Mesendoderm (in vitro differentiated cells): ENCODE measurements around the gene ATP8B4.

Source experiments
- DNase-seq: peaks from one replicate; pipeline ENCODE4 v3.0.0; 2013
- H2AK5ac ChIP-seq: 2 replicates; pipeline ENCODE4 v1.6.1; 2013; ENCODE audit warnings: low read length, inconsistent platforms
- H2BK120ac ChIP-seq: 2 replicates; pipeline ENCODE4 v1.6.1; 2013; ENCODE audit warnings: low read depth, mild to moderate bottlenecking, low read length, moderate library complexity, mixed read lengths
- H2BK15ac ChIP-seq: replicated peaks from 2 replicates; pipeline ENCODE4 v1.6.1; 2013; ENCODE audit warnings: low read depth, mild to moderate bottlenecking, moderate library complexity
- H2BK5ac ChIP-seq: 2 replicates; pipeline ENCODE4 v1.6.1; 2013; ENCODE audit warnings: low read length, inconsistent platforms
- H3K18ac ChIP-seq: 2 replicates; pipeline ENCODE4 v1.6.1; 2013; ENCODE audit warnings: mild to moderate bottlenecking, low read length, mixed read lengths
- H3K23ac ChIP-seq: one replicate; pipeline ENCODE4 v1.6.1; 2013; ENCODE audit warnings: low read length
- H3K27ac ChIP-seq: 2 replicates; pipeline ENCODE4 v1.5.1; 2013; ENCODE audit warnings: low read depth, mild to moderate bottlenecking, inconsistent platforms, low read length, moderate library complexity
- H3K27me3 ChIP-seq: 2 replicates; pipeline ENCODE4 v1.6.1; 2013; ENCODE audit warnings: low read length, control low read depth, mild to moderate bottlenecking, inconsistent platforms; ENCODE audit not compliant: insufficient read depth, poor library complexity
- H3K36me3 ChIP-seq: 2 replicates; pipeline ENCODE4 v1.6.1; 2013; ENCODE audit warnings: low read length, inconsistent platforms; ENCODE audit not compliant: control insufficient read depth, insufficient read depth
- H3K4ac ChIP-seq: one replicate; pipeline ENCODE4 v1.6.1; 2013; ENCODE audit warnings: low read depth, mild to moderate bottlenecking, low read length, moderate library complexity
- H3K4me1 ChIP-seq: 2 replicates; pipeline ENCODE4 v1.6.1; 2013; ENCODE audit warnings: low read depth, low read length, inconsistent platforms; ENCODE audit not compliant: control insufficient read depth
- H3K4me2 ChIP-seq: 2 replicates; pipeline ENCODE4 v1.6.1; 2013; ENCODE audit warnings: low read length
- H3K4me3 ChIP-seq: 2 replicates; pipeline ENCODE4 v1.5.1; 2013; ENCODE audit warnings: mild to moderate bottlenecking, low read length
- H3K56ac ChIP-seq: one replicate; pipeline ENCODE4 v1.6.1; 2013; ENCODE audit warnings: low read length
- H3K79me1 ChIP-seq: 2 replicates; pipeline ENCODE4 v1.6.1; 2013; ENCODE audit warnings: low read length, inconsistent platforms
- H3K79me2 ChIP-seq: 2 replicates; pipeline ENCODE4 v1.6.1; 2013; ENCODE audit warnings: mild to moderate bottlenecking, low read length; ENCODE audit not compliant: control insufficient read depth, insufficient read depth
- H3K9ac ChIP-seq: 2 replicates; pipeline ENCODE4 v1.6.1; 2013; ENCODE audit warnings: low read length, inconsistent platforms
- H4K5ac ChIP-seq: one replicate; pipeline ENCODE4 v1.6.1; 2013; ENCODE audit warnings: low read length
- H4K8ac ChIP-seq: one replicate; pipeline ENCODE4 v1.6.1; 2013; ENCODE audit warnings: low read depth, mild to moderate bottlenecking, control low read depth, low read length, moderate library complexity
- WGBS: extraction: QIAGEN DNeasy Blood & Tissue Kit; methylation state at CpG from one replicate; pipeline ENCODE4 v1.1.7; 2013; ENCODE audit warnings: low lambda C conversion rate, missing lambda C conversion rate; ENCODE audit not compliant: insufficient coverage; ENCODE audit errors: extremely low coverage; 5-methylcytosine and 5-hydroxymethylcytosine counted together

Gene ATP8B4

DNA sequence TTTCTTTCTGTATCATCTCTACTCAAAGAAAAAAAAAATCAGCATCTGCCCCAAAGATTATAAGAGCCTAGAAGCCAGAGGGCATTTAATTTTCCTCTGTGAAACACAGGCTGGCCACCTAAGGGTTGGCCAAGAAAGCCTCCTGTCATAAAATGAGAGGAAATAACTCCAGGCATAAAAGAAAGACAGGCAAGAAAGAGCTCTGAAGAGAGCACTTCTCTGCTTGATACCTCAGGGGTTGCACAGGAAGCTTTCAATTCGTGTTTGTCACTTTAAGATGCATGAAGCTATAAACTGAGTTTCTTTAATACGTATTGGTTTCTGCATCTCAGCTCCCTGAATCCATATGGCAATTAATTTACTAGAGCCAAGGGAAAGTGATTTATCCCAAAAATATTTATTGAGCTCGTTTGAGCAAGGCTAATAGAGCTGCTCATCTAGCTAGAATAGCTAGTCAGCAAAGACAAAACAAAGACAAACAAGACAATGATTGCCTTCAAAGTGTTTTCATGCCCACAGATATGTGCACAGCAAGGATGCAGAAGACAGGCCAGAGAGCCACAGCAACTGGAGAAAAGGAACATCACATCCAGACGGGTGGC, 35.5 kb downstream of the ATP8B4 start:
- no peak overlapping the region for H4K5ac ChIP-seq
- H2AK5ac ChIP-seq: no peak overlapping the region
- H2BK5ac ChIP-seq: no peak overlapping the region
- no peaks in the 10 kb centered on the region for H3K4me1 ChIP-seq
- H4K8ac ChIP-seq: no peak overlapping the region
- no peaks in the 10 kb centered on the region for H3K79me2 ChIP-seq
- no peak overlapping the region for H3K4me3 ChIP-seq
- no peak overlapping the region for H3K9ac ChIP-seq
- no peak overlapping the region for H3K23ac ChIP-seq
- H2BK120ac ChIP-seq: no peak overlapping the region
- no peak overlapping the region for H3K4ac ChIP-seq
- H3K4me2 ChIP-seq: no peak overlapping the region
- H3K18ac ChIP-seq: no peak overlapping the region
- no peak for DNase-seq
- H3K79me1 ChIP-seq: no peaks in the 10 kb centered on the region
- H3K36me3 ChIP-seq: no peaks in the 10 kb centered on the region
- H2BK15ac ChIP-seq: no peak overlapping the region
- H3K27me3 ChIP-seq: no peaks in the 10 kb centered on the region
- WGBS: no CpG with 5 or more reads among the region's 4 CpGs
- H3K56ac ChIP-seq: no peak overlapping the region
- H3K27ac ChIP-seq: no peak overlapping the region

DNA sequence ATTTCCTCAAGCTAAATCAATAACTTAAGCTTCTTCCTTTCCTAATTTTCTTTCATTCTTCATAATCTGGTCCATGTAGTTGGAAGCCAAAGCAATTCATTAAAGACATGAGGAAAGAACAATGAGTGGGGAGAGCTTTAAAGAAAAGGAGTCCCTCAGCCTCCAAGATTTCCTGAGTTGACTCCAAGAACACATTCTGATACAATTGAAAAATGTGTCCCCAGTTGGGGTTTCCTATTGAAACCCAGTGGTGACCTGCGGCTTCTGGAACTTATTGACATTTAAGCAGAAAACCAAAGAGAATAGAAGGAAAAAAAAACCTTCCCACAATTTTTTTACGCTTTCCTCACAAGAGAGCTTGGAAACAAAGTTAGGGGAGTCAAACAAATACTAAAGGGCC, 37.0 kb downstream of the ATP8B4 start:
- Histone ChIP-seq H2AK5ac (no peak overlapping the region), H3K79me2 (no peaks in the 10 kb centered on the region), H3K18ac (no peak overlapping the region), H4K5ac (no peak overlapping the region), H2BK120ac (no peak overlapping the region), H3K4me3 (no peak overlapping the region), H3K23ac (no peak overlapping the region), H3K27me3 (no peaks in the 10 kb centered on the region), H3K9ac (no peak overlapping the region), H3K4me1 (no peaks in the 10 kb centered on the region), H3K4ac (no peak overlapping the region), H3K27ac (no peak overlapping the region), H4K8ac (no peak overlapping the region), H3K56ac (no peak overlapping the region), H2BK5ac (no peak overlapping the region), H2BK15ac (no peak overlapping the region), H3K36me3 (no peaks in the 10 kb centered on the region), H3K4me2 (no peak overlapping the region), H3K79me1 (no peaks in the 10 kb centered on the region)
- DNase-seq: no peak
- WGBS: no CpG with 5 or more reads among the region's 2 CpGs

GRCh38 chr15:50077651-50078050, 41.4 kb downstream of the ATP8B4 start:
- H2BK120ac ChIP-seq: no peak overlapping the region
- no CpG with 5 or more reads among the region's 2 CpGs for WGBS
- no peak overlapping the region for H2BK15ac ChIP-seq
- H3K4ac ChIP-seq: no peak overlapping the region
- no peak overlapping the region for H3K9ac ChIP-seq
- no peak overlapping the region for H3K27ac ChIP-seq
- H3K18ac ChIP-seq: no peak overlapping the region
- no peak for DNase-seq
- H3K4me2 ChIP-seq: no peak overlapping the region
- no peaks in the 10 kb centered on the region for H3K27me3 ChIP-seq
- H2BK5ac ChIP-seq: no peak overlapping the region
- no peak overlapping the region for H3K23ac ChIP-seq
- no peaks in the 10 kb centered on the region for H3K79me2 ChIP-seq
- no peaks in the 10 kb centered on the region for H3K36me3 ChIP-seq
- H3K79me1 ChIP-seq: no peaks in the 10 kb centered on the region
- no peak overlapping the region for H2AK5ac ChIP-seq
- no peaks in the 10 kb centered on the region for H3K4me1 ChIP-seq
- H4K8ac ChIP-seq: no peak overlapping the region
- H3K56ac ChIP-seq: no peak overlapping the region
- no peak overlapping the region for H3K4me3 ChIP-seq
- H4K5ac ChIP-seq: no peak overlapping the region

- Histone ChIP-seq H3K4me3 (no peak overlapping the region), H2BK120ac (no peak overlapping the region), H2BK5ac (no peak overlapping the region), H3K4me2 (no peak overlapping the region), H3K79me1 (no peaks in the 10 kb centered on the region), H2AK5ac (no peak overlapping the region), H3K27me3 (no peaks in the 10 kb centered on the region), H3K4ac (no peak overlapping the region), H3K79me2 (no peaks in the 10 kb centered on the region), H3K27ac (no peak overlapping the region), H2BK15ac (no peak overlapping the region), H3K23ac (no peak overlapping the region), H3K4me1 (no peaks in the 10 kb centered on the region), H3K9ac (no peak overlapping the region), H3K18ac (no peak overlapping the region), H4K5ac (no peak overlapping the region), H4K8ac (no peak overlapping the region), H3K36me3 (no peaks in the 10 kb centered on the region), H3K56ac (no peak overlapping the region)
- no peak for DNase-seq
Observed at GRCh38 chr15:50077176-50077575, 41.9 kb downstream of the ATP8B4 start.

GRCh38 chr15:50075319-50075718, 43.7 kb downstream of the ATP8B4 start:
- Histone ChIP-seq H4K8ac (no peak overlapping the region), H3K79me2 (no peaks in the 10 kb centered on the region), H3K4me3 (no peak overlapping the region), H3K18ac (no peak overlapping the region), H3K56ac (no peak overlapping the region), H3K27me3 (no peaks in the 10 kb centered on the region), H3K79me1 (no peaks in the 10 kb centered on the region), H3K23ac (no peak overlapping the region), H3K4ac (no peak overlapping the region), H3K36me3 (no peaks in the 10 kb centered on the region), H3K27ac (no peak overlapping the region), H2AK5ac (no peak overlapping the region), H2BK120ac (no peak overlapping the region), H3K4me1 (no peaks in the 10 kb centered on the region), H3K4me2 (no peak overlapping the region), H4K5ac (no peak overlapping the region), H2BK5ac (no peak overlapping the region), H2BK15ac (no peak overlapping the region), H3K9ac (no peak overlapping the region)
- DNase-seq: no peak
- no CpG with 5 or more reads among the region's 1 CpG for WGBS

DNA sequence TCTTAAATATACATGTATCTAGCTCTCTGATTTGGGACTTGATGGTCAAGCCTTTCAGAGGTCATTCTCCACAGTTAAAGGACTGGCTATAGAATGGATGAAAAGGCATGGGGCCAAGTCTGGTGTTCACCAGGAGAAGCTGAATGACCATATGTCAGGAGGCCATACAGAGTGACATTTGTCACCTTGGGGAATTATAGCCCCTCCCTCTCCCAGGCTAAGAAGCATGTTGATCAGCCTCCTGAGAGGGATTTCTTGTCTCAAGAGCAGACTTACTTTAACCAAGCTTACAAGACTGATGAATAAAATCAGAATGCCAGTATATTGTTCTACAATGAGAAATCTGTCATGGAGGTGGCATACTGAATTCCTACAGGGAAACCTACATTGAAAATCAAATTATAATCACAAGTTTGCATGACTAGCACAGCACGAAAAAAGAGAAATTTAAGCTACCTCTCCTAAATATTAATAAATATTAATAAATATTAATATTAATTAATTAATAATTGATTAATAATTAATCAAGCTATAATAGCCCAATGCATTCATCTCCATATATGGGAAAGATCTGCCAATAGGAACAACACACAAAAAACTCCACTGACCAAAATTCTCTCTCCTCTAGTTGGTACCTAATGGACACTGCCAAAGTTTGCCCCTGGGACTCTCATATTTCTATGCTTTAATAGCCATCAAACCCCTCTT, 47.3 kb downstream of the ATP8B4 start:
- no peak overlapping the region for H3K23ac ChIP-seq
- no peak overlapping the region for H2BK5ac ChIP-seq
- H2BK15ac ChIP-seq: no peak overlapping the region
- no peak overlapping the region for H4K8ac ChIP-seq
- H4K5ac ChIP-seq: no peak overlapping the region
- no peaks in the 10 kb centered on the region for H3K27me3 ChIP-seq
- H3K4me1 ChIP-seq: no peaks in the 10 kb centered on the region
- no peak for DNase-seq
- H3K4ac ChIP-seq: no peak overlapping the region
- H3K27ac ChIP-seq: no peak overlapping the region
- no peak overlapping the region for H3K56ac ChIP-seq
- no CpG with 5 or more reads among the region's 1 CpG for WGBS
- H2AK5ac ChIP-seq: no peak overlapping the region
- no peak overlapping the region for H3K4me3 ChIP-seq
- no peak overlapping the region for H3K9ac ChIP-seq
- H3K79me2 ChIP-seq: no peaks in the 10 kb centered on the region
- H3K36me3 ChIP-seq: no peaks in the 10 kb centered on the region
- H3K79me1 ChIP-seq: no peaks in the 10 kb centered on the region
- no peak overlapping the region for H3K18ac ChIP-seq
- no peak overlapping the region for H2BK120ac ChIP-seq
- no peak overlapping the region for H3K4me2 ChIP-seq
